Astrocyte (in vitro differentiated cells and primary cell): ENCODE measurements around the gene ZNF2.

Experiments
- CTCF ChIP-seq: IDR thresholded peaks from 2 replicates; pipeline ENCODE4 v1.5.1; 2011; ENCODE audit warnings: low read depth, mild to moderate bottlenecking, inconsistent platforms, low read length, moderate library complexity; ENCODE audit not compliant: insufficient read depth
- EZH2 ChIP-seq: IDR thresholded peaks from 2 replicates; pipeline ENCODE4 v1.6.1; 2012; ENCODE audit warnings: mild to moderate bottlenecking, low read length, inconsistent platforms; ENCODE audit not compliant: insufficient read depth

- no peak for TF ChIP-seq CTCF
- no peak for TF ChIP-seq EZH2
Measured at GRCh38 chr2:95215018-95215612, 49.5 kb downstream of the ZNF2 start.
